ENCODE results near the gene COL5A3.

GRCh38 chr19:9968820-9969687 lies 41.2 kb downstream of the COL5A3 start:
- TF ChIP-seq CTCF (conservative IDR thresholded peaks at IDR 0.05 in 1 of 2, IDR thresholded peaks at IDR 0.05 in 1 of 2; ENCODE audit: extremely low read depth in 1 of 2, insufficient read depth in 1 of 2, low read depth in 1 of 2, low read length in 2 of 2) (no peak), EZH2 (IDR thresholded peaks at IDR 0.05; ENCODE audit: borderline replicate concordance, low read length) (no peak)
